Adipose tissue (tissue), 3 donors: ENCODE measurements around the gene TIMP2. TPM values are rescaled to one million over a fixed set of nuclear protein-coding genes. Genes with fewer than 3 reads are reported as not detected.
"Not testable (repeated sequence)": the region's sequence is repeated elsewhere in the genome, so short reads cannot be mapped to it uniquely, and the experiment has no call there.

Experiments used
- H3K27ac ChIP-seq: one replicate; pipeline ENCODE4 v1.5.1; 2013; ENCODE audit warnings: low read depth, low read length
- WGBS, 3 donors: extraction: QIAGEN DNeasy Blood & Tissue Kit; methylation state at CpG; one replicate each; pipeline ENCODE4 v1.1.7; 2013; 5-methylcytosine and 5-hydroxymethylcytosine counted together
- polyA plus RNA-seq, 3 donors: library from polyadenylated mRNA; stranded (reverse); fragments of 200-250 nt; gene quantifications; one replicate each; pipeline ENCODE4 v1.2.3, GENCODE V29; 2013
- donor health status: healthy with polysubstance abuse.
- donor health status: Bipolar disorder and iron deficiency.
- donor health status: healthy.

TIMP2 gene
- polyA plus RNA-seq, 3 donors = 37.2 to 127 (median 122) TPM

DNA sequence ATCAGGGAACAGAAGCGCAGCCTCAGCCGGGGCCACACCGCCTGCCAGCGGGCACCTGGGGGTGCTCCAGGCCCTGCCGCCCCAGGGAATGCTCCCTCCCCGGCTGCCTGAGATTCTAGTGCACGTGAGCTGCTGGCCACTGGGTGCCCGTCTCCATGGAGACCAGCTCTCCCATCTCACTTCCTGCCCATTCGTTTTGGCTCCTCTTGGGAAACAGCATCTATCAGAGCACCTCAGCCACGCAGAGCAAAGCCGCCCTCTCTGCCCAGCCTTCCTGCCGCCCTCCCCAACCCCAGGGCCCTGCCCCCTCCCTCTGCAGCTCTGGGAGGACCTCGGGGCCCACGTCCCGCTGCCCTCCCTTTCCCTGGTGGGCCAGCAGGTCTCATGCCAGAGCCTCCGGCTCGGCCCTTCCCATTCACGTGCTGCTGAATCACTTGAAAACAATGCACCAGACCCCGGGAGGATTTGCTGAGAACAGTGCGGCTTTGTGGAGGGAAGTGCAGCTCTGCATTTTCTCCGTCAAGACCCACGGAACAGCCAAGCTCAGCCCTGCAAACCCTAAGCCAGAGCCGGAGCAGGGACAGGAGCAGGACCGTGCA lies 41.6 kb downstream of the TIMP2 start:
- WGBS, 3 donors = 4 to 46% (median 11%) methylated on average over 22 to 24 of the region's 24 CpGs
- H3K27ac ChIP-seq = peak overlapping the region; percentile 94

DNA sequence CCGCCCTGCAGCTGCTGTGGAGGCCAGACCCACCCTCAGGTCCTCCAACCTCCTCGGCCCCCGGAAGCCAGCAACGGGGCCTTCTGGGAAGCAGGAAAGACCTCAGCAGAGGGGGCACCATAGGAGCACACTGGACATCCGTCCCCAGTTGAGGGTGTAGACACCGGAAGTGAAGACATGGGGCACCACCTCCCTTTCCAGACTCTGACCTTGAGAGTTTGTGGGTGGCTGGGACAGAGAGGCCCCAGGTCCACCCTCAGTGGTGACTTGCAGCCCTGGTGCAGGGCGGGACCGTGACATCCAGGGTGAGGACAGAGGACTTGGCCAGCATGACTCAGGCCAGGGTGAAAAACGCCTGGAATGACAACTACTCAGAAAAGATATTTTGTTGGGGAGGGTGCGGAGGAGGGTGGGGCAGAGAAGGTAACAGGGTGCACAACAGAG lies 42.1 kb downstream of the TIMP2 start:
- 6 to 48% (median 11%) methylated on average over 10 of the region's 10 CpGs for WGBS, 3 donors
- peak overlapping the region; percentile 94 for H3K27ac ChIP-seq

DNA sequence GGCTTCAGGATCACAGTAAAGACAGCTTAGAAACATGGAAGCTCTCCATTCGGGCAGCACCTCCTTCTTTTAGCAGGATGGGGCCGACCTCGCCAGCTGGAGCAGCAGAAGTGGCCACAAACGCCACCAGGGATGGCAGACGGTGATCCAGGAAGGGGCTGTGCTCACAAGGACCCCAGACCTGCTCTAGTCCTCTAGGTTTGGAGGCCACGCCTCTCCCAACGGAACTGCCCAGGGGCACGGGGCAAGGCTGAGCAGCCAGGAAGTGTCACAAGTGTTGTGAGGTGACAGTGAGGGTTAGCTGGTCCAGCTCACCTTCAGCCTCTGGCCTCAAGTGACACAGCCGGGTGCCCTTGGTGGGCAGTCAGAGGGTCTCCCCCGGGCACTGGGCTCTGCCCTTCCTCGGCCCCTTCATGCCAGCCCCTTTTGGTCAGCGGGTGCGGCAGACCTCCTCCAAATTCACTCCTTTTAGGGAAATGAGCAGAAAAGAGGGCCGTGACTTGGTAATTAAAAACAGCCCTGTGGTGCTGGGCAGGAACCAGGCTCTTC lies 42.6 kb downstream of the TIMP2 start:
- H3K27ac ChIP-seq = peak overlapping the region; percentile 75
- 25 to 73% (median 29%) methylated on average over 14 of the region's 14 CpGs for WGBS, 3 donors

DNA sequence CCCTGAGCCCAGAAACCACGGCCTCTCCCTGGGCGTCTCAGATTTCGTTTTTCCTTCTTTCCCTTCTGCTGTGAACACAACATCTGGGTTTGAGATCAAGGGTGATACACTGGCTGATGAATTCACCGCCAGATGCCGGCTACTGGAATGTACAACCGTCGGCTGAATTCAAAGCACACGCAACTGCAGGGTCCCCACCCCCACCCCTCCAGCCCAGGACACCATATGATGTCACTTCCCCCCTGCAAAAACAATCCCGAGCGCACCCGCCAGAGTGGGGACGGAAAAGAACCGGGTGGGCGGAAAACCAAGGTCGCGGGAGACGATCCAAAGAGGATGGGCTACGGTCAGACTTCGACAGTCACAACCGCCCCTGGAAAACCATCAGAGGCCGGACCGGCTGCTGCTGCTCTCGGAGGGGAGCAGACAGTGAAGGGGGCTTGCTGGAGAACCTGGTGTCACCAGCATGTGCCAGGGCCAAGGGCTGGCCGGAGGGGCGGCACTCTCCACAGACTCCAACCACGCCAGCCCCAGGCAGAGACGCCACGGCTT lies 45.5 kb downstream of the TIMP2 start:
- 10 to 49% (median 16%) methylated on average over 24 to 28 of the region's 28 CpGs for WGBS, 3 donors
- H3K27ac ChIP-seq = peak overlapping the region; percentile 61

DNA sequence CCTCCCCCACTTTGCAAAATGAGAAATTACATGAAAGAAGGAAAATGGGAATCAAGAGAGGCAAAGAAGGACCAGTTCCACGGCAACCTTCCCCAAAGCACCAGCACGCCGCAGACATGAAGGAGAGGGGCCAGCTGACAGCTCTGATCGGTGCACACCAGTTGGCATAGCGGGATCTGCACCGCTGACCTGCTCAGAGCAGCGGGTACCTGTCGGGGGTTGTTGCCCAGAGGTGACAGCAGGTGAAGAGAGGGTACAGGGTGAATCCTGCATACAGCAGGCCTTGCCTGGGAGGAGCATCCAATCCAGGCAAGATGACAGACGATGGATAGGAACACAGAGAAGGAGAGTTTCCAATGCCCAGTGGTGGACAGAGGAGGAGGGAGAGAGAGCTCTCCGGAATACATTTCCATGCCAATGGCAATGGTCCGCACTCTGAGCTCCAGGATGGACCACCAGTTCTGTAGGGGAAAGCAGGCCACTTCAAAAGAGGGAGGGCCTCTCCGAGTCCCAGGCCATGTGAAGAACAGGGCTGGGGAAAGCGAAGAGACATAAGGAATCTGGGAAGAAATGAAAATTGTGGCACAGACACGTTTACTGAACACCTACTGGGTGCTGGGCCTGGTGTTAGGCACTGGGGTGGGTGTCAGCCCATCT lies 46.2 kb downstream of the TIMP2 start:
- no peak overlapping the region for H3K27ac ChIP-seq
- WGBS, 3 donors = 79 to 90% (median 81%) methylated on average over 14 of the region's 14 CpGs

DNA sequence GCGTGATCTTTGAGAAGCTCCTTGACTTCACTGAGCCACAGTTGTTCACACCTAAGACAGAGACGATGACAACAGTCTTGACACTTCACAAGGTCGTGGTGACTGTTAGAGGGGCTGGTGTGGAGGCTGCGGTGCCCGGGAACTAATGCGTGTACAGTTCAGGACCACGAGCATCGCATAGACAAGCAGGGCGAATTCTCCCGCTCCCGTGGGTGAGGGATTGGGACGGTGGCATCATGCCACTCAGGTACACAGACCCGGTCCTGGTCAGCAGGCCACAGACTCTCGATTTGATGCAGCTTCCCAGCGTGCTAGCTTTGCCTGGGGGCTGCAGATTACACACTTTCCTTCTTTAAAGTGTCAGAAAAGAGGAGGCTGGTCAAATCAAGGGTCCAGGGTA lies 46.9 kb downstream of the TIMP2 start:
- H3K27ac ChIP-seq = no peak overlapping the region
- WGBS, 3 donors = 87 to 93% (median 90%) methylated on average over 15 of the region's 15 CpGs

DNA sequence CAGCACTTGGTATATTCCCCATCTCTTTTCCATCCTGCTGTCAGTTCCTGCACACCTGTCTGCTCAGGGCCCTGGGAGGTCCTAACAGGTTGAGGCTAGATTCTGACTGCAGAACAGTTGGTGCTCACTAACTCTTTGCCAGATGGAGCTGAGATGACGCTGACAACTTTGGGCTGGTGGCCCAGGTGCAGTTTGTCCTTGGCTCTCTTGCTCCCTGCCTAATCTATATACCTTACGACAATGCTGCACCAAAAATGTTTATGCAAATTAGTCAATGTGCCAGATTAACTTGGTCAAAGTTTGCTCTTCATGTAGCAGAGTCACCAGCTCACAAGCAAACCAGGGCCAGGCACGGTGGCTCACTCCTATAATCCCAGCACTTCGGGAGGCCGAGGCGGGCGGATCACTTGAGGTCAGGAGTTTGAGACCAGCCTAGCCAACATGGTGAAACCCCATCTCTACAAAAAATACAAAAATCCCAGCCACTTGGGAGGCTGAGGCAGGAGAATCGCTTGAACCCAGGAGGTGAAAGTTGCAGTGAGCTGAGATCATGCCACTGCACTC lies 48.2 kb downstream of the TIMP2 start:
- WGBS, 3 donors = 44 to 92% (median 78%) methylated on average over 8 of the region's 8 CpGs
- H3K27ac ChIP-seq = not testable (repeated sequence)

DNA sequence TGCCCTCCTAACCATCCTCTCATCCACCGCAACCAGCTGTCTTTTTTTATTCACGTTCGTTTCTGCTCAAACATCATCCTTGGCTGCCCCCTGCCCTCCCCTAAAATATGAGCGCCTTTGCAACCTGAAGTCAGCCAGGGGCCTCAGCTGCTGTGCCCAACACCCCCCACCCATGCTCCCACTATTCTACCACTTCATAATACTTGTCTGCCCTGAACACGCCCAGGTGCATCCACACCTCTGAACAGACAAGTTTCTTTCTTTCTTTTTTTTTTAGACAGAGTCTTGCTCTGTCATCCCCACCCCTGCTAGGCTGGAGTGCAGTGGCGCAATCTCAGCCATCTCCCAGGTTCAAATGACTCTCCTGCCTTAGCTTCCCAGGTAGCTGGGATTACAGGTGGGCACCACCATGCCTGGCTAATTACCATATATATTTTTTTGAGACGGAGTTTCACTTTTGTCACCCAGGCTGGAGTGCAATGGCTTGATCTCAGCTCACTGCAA lies 49.0 kb downstream of the TIMP2 start:
- H3K27ac ChIP-seq = no peak overlapping the region
- 41 to 85% (median 61%) methylated on average over 7 of the region's 7 CpGs for WGBS, 3 donors

DNA sequence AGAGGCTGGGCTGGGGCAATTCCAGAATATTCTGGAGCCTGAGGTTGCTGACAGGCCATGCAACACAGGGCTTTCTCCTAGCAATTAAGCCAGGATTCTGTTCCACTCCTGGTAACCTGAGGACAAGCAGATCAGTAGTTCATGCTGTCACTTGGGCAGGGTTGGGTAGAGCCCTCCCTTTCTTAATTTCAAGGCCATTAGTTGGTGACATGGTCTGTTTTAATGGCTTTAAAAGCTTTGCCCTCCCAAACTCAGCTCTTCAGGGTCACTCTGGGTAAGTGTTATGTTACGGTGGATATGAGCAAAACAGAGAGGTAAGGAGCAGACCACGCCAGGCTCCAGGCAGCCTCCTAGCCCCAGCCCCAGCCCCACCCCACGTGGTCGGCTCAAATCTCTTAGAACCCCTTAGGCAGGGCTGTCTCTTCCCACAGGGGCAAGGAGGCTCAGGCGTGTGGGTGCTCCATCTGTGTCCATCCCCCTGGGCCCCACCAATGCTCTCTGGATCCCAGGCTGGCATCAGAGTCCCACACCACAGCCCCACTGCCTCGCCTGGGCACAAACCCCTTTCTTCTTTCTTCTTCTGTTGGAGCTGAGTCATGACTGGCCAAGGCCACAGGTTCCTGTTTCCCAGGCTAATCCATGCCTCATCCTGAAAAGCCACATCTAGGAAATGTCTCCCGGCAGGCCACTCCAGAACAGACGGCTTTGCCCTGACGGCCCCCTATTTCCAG lies 49.7 kb downstream of the TIMP2 start:
- H3K27ac ChIP-seq = no peak overlapping the region
- 47 to 62% (median 55%) methylated on average over 9 of the region's 9 CpGs for WGBS, 3 donors

DNA sequence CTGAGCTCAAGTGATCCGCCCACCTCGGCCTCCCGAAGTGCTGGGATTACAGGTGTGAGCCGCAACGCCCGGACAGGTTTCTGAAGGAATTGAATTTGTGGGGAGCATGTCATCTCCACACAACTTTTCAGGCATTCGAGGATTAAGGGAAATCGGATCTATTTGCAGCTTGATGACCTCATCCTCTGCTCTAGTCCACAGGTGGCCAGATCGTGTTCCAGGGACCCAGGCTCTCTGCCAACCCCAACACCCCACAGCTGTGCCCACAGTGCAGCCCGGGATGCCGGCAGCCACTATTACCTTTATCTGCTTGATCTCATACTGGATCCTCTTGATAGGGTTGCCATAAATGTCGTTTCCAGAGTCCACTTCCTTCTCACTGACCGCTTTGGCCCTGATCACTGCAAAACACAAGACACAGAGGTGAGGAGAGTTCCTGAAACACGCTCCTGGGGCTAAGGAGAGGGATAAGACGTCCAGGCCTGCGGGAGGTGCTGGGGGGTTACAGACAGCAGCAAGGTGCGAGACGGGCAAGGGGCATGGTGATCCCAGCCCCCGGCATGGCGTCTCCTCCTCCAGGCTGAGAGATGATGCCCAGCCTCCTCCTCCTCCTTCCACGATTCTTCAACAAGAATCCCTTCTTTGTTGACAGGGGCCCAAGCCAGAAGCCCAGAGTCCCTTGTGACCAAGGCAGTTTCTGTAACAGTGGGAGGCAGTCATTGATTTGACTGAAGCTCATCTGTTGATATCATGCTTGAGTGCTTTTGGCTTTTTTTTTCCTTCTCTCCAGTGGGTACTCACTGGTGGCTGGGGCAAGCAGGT lies 51.5 kb downstream of the TIMP2 start:
- 60 to 71% (median 63%) methylated on average over 21 of the region's 21 CpGs for whole genome bisulfite sequencing, 3 donors
- no peak overlapping the region for H3K27ac ChIP-seq

DNA sequence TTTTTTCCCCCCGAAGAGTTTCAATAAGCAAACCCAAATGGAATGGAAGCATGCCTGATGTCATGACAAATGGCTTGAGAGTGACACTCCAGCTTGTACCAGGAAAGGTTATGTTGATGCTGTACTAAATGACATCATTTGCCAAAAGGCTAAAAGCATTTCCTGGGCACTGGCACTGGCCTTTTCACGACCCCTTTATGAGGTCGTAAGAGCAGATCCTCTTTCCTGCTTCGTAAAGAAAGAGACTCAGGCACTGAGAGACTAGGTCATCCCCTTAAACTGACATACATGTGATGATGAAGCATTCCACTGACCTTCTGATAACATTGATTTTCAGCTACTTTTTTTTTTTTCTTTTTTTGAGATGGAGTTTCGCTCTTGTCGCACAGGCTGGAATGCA lies 52.7 kb downstream of the TIMP2 start:
- H3K27ac ChIP-seq = no peak overlapping the region
- WGBS, 3 donors = 82 to 91% (median 89%) methylated on average over 6 of the region's 6 CpGs

DNA sequence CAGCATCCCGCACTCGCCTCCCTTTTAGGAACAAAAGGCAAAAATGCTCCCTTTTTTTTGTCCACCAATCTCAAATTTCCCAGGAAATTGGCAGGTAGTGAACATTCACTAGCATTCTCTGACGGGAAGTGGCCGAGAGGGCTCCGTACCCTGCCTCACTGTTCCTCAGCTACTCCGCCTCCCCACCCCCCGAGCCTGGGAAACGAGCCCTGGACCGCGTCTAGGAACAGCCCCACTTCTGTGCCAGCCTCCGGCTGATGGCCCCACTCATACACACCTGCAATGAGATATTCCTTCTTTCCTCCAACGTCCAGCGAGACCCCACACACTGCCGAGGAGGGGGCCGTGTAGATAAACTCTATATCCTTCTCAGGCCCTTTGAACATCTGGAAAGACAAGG lies 54.6 kb downstream of the TIMP2 start:
- no peak overlapping the region for H3K27ac ChIP-seq
- WGBS, 3 donors = 83 to 85% (median 84%) methylated on average over 15 of the region's 15 CpGs

DNA sequence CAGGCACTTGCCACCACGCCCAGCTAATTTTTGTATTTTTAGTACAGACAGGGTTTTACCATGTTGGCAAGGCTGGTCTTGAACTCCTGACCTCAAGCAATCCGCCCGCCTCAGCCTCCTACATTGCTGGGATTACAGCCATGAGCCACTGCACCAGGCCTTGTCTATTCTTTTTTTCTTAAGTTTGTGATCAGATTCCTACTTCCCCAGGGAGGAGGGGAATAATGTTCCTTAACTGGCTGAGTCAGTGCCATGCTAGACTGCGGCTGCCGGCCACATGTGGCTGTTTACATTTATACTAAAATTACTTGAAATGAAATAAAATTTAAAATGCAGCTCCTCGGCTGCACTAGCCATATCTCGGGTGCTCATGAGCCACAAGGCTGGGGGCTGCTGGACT lies 56.8 kb downstream of the TIMP2 start:
- H3K27ac ChIP-seq = no peak overlapping the region
- WGBS, 3 donors = 73 to 87% (median 79%) methylated on average over 7 of the region's 7 CpGs

DNA sequence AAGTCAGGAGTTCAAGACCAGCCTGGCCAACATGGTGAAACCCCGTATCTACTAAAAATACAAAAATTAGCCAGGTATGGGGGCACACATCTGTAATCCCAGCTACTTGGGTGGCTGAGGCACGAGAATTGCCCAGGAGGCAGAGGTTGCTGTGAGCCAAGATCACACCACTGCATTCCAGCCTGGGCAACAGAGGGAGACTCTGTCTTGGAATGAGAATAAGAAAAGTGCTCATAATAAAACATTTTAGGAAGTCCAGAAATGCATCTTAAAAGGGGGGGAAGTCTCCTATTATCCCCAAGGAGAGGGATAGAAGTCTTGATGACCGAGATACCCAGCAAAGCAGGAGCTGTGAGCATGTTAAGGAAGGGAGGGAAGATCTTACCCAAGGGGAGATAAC lies 58.1 kb downstream of the TIMP2 start:
- WGBS, 3 donors = 72 to 82% (median 74%) methylated on average over 3 of the region's 3 CpGs
- H3K27ac ChIP-seq = not testable (repeated sequence)

DNA sequence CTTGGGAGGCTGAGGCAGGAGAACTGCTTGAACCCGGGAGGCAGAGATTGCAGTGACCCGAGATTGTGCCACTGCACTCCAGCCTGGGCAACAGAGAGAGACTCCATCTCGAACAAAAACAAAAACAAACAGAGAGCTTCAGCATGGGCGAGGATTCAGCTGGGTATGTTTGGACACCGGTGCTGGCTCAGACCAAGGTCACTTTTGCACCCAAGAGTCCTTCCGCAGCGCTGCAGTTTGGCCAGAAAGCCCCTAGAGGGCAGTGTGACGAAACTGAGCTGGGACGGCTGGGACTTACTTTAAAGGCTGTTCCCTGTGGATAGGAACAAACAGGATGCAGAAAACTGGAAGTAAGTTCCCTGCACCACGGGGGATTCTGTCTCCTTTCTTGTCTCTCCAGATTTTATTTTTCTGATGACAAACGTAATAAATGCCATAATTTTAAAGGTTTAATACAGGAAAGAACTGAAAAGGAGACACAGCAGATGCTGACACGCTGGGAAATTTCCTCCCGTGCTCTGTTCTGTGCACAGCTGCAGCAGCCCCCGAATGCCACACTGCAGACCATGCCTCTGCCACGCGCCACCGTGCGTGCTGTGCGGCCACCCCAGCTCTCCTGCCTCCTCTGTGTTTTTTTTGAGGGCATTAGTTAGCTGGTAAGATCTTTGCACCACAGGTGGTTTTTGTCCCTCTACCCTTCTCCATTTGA lies 59.4 kb downstream of the TIMP2 start:
- 14 to 31% (median 25%) methylated on average over 19 of the region's 19 CpGs for WGBS, 3 donors
- no peak overlapping the region for H3K27ac ChIP-seq

DNA sequence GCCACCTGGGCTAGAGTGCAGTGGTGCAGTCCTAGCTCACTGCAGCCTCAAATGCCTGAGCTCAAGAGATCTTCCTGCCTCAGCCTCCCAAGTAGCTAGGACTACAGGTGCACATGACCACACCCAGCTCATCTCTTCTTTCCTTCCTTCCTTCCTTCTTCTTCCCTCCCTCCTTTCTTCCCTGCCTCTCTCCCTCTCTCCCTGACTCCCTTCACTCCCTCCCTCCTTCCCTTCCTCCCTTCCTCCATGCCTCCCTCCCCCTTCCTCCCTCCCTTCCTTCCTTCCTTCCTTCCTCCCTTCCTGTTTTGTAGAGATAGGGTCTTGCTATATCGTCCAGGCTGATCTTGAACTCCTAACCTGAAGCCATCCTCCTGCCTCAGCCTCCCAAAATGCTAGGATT lies 61.1 kb downstream of the TIMP2 start:
- WGBS, 3 donors = 37 to 74% (median 53%) methylated on average over 1 of the region's 1 CpG
- no peak overlapping the region for H3K27ac ChIP-seq
